Measurements from ENCODE around the gene TMEM30A. TPM values are rescaled to one million over a fixed set of nuclear protein-coding genes. Genes with fewer than 3 reads are reported as not detected.

The TMEM30A gene
- total RNA-seq, 1 donor from 2014 or later = 74.4 TPM

DNA sequence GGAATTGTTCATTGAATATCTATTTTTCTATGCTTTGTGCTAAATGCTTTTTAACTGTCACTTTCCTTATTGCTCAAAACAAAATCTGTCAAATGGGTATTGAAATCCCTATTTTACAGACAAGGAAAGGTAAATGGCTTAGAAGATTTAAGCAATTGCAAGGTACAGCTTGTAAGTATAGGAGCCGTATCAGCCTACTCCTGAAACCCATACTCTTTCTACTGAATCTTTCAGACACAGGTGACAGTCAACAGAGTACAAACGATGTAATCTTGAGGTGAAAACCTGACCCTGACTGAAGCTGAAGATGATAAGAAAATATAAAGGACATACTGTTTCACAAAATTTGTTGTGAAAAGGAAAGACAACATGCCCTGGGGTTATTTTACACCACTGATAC is 34.0 kb downstream of the TMEM30A start:
- TF ChIP-seq, protein P1, sequence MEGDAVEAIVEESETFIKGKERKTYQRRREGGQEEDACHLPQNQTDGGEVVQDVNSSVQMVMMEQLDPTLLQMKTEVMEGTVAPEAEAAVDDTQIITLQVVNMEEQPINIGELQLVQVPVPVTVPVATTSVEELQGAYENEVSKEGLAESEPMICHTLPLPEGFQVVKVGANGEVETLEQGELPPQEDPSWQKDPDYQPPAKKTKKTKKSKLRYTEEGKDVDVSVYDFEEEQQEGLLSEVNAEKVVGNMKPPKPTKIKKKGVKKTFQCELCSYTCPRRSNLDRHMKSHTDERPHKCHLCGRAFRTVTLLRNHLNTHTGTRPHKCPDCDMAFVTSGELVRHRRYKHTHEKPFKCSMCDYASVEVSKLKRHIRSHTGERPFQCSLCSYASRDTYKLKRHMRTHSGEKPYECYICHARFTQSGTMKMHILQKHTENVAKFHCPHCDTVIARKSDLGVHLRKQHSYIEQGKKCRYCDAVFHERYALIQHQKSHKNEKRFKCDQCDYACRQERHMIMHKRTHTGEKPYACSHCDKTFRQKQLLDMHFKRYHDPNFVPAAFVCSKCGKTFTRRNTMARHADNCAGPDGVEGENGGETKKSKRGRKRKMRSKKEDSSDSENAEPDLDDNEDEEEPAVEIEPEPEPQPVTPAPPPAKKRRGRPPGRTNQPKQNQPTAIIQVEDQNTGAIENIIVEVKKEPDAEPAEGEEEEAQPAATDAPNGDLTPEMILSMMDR (IDR thresholded peaks at IDR 0.05; ENCODE audit: unreplicated experiment) = no peak
- peaks cover 3% of the 10 kb centered on the region for H3K4me1 Mint-ChIP-seq (ENCODE audit: low read depth)
- peaks cover under 1% of the 10 kb centered on the region for H3K36me3 Mint-ChIP-seq (ENCODE audit: insufficient read depth)
- H3K27me3 Mint-ChIP-seq = peaks cover 13% of the 10 kb centered on the region
- no peak for DNase-seq (ENCODE audit: low spot score, unreplicated experiment)
- no peak overlapping the region for H3K27ac Mint-ChIP-seq
- H3K4me3 Mint-ChIP-seq (ENCODE audit: low read depth) = no peak overlapping the region
- no peaks in the 10 kb centered on the region for H3K9me3 Mint-ChIP-seq (ENCODE audit: low read depth)

DNA sequence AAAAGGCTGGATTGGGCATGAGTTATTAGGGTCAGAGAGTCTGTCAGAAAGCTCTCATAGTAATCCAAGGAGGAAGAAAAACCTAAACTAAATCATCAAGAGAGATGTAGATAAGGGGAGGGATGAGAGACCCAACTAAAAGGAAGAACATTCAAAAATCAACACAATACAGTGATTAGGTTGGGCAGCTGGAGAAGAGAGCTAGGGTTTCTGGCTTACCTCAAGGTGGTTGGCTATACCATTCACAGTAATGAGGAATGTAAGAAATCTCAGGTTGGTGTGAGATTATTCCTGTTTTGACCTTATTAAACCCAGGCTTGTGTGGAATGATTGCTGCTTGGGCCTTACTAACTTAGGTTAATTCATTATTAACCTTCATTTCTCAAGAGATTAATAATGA is 34.8 kb downstream of the TMEM30A start:
- H3K4me3 Mint-ChIP-seq (ENCODE audit: low read depth) = no peak overlapping the region
- peaks cover 3% of the 10 kb centered on the region for H3K4me1 Mint-ChIP-seq (ENCODE audit: low read depth)
- TF ChIP-seq, protein P1 (IDR thresholded peaks at IDR 0.05; ENCODE audit: unreplicated experiment) = no peak
- H3K27ac Mint-ChIP-seq = no peak overlapping the region
- DNase-seq (ENCODE audit: low spot score, unreplicated experiment) = no peak
- H3K36me3 Mint-ChIP-seq (ENCODE audit: insufficient read depth) = no peaks in the 10 kb centered on the region
- H3K9me3 Mint-ChIP-seq (ENCODE audit: low read depth) = no peaks in the 10 kb centered on the region
- H3K27me3 Mint-ChIP-seq = peaks cover 15% of the 10 kb centered on the region

DNA sequence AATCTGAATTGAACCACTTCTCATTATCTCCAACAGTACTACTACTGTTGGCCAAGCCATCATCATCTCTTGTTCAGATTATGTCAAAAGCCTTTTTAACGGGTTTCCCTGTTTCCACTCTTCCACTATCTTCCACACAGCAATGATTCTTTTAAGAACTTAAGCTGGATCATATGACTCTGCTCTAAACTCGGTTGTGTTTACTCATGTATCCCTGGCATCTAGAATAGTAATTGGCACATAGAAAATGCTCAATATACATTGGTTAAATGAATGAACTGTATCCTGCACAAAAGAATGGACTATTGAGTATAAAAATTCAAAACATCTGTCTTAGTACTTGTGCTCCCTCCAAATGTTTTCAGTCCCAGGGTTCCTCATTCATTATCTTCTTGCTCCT is 38.2 kb downstream of the TMEM30A start:
- DNase-seq (ENCODE audit: low spot score, unreplicated experiment) = no peak
- peaks cover 10% of the 10 kb centered on the region for H3K4me1 Mint-ChIP-seq (ENCODE audit: low read depth)
- H3K27ac Mint-ChIP-seq = no peak overlapping the region
- H3K27me3 Mint-ChIP-seq = peaks cover 15% of the 10 kb centered on the region
- peaks cover 2% of the 10 kb centered on the region for H3K36me3 Mint-ChIP-seq (ENCODE audit: insufficient read depth)
- H3K9me3 Mint-ChIP-seq (ENCODE audit: low read depth) = no peaks in the 10 kb centered on the region
- TF ChIP-seq, protein P1 (IDR thresholded peaks at IDR 0.05; ENCODE audit: unreplicated experiment) = no peak
- no peak overlapping the region for H3K4me3 Mint-ChIP-seq (ENCODE audit: low read depth)

DNA sequence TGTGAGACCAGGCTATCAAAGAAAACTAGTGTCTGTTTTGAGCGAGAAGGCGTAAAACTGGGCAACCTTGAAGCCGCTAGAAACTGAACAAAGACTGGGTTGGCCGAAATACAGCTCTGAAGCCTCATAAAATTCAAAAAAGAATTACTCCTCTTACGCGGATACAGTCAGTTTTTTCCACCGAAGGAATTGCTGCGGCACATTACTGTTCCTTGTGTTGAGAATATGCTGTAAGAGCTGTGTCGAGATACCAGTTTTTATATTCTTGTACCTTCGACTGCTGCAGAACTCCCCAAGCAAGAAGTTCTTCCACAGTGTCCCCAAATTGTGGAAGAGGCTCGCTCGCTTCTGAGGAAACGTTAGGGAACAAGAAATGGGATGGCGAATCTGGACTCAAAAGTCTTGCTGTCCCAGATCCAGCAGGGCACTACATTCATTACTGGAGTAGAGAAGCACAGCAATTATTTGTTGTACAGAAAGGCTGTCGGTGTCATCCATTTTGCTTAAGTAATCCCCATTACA is 40.5 kb downstream of the TMEM30A start:
- Mint-ChIP-seq H3K27me3 (peaks cover 15% of the 10 kb centered on the region), H3K4me1 (ENCODE audit: low read depth) (peaks cover 11% of the 10 kb centered on the region), H3K9me3 (ENCODE audit: low read depth) (no peaks in the 10 kb centered on the region), H3K4me3 (ENCODE audit: low read depth) (peak overlapping the region; percentile 96), H3K27ac (peak overlapping the region; percentile 99), H3K36me3 (ENCODE audit: insufficient read depth) (peaks cover 12% of the 10 kb centered on the region)
- no peak for DNase-seq (ENCODE audit: low spot score, unreplicated experiment)
- TF ChIP-seq, protein P1 (IDR thresholded peaks at IDR 0.05; ENCODE audit: unreplicated experiment) = no peak

DNA sequence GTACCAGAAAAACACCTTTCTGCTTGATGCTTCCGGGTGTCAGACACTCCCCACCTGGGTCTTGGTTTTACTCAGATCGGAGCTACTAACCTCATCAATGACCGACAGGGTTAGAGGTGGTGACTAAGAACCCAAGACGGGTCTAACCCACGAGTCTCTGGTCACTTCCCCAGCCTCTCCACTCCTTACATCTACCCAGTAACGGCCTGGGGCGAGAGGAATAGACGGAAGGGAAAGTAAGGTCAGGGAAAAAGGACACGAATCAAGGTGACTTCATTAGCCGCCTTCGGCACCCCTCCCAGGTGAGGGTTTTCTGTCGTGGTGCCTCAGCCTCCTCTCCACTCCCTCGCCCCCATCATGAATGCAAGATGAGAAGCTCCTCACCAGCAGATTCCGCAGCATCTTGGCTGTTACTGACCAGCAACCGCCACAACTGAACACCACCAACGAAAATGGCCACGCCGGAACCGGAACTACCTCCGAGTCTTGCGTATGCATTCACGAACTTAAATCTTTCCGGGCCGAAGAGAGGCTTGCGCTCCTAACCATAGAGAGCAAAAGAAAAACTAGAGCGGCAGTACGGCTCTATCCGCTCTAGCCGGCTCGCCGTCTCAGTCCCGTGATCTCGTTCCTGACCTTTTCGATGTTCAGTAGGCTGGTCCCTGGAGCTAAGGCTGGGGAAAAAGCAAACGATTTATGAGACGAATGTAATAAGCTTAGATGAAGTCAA is 41.1 kb downstream of the TMEM30A start, which contains the start of gene COX7A2:
COX7A2 (minus strand) TSS at position 469 of the 730 bp plus-strand sequence; CDS start at position 402, 67 bp downstream.
- Mint-ChIP-seq H3K4me3 (ENCODE audit: low read depth) (peak within 1 kb of the TSS; percentile 96), H3K36me3 (ENCODE audit: insufficient read depth) (peaks cover 15% of the 10 kb centered on the region), H3K27ac (peak within 1 kb of the TSS; percentile 99), H3K9me3 (ENCODE audit: low read depth) (no peaks in the 10 kb centered on the region), H3K4me1 (ENCODE audit: low read depth) (peaks cover 11% of the 10 kb centered on the region), H3K27me3 (peaks cover 15% of the 10 kb centered on the region)
- TF ChIP-seq, protein P1 (IDR thresholded peaks at IDR 0.05; ENCODE audit: unreplicated experiment) = no peak
- DNase-seq (ENCODE audit: low spot score, unreplicated experiment) = peak; percentile 53

Data from progenitor cell of endocrine pancreas (in vitro differentiated cells).